ENCODE measurements around the gene RHBDF1. TPM values are rescaled to one million over a fixed set of nuclear protein-coding genes. Genes with fewer than 3 reads are reported as not detected.

Gene RHBDF1
- total and polyA plus RNA-seq, 9 of the 15 experiments (the other 6 are each of a cell fraction or from before 2014, with no cell fraction given) = 1.0 to 8.2 (median 4.2) TPM

DNA sequence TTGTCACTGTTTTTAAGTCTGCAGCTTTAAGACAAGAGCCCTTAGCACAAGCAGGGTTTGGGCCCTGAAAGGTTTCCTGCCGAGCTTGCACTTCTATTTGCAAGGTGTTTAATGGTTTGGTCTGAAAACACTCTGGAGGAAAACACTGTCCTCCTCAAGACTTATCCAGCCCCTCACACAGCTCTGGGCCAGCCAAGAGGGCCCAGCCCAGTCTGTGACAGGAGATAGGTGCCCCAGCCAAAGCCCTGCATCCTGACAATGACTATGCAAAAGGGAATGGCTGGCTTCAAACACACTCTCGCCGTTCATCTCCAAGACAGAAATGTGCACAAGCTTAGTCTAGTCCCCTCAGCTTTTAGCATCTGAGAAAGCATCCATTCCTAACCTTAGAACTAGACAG lies 32.5 kb upstream of the RHBDF1 start (continued):
- TF ChIP-seq MAFF (IDR thresholded peaks at IDR 0.05; ENCODE audit: low read length) = peak; percentile 84
- TF ChIP-seq ZBTB5 (IDR thresholded peaks at IDR 0.05) = no peak
- peak; percentile 93 for TF ChIP-seq MAFG (tag; conservative IDR thresholded peaks at IDR 0.05)
- peak; percentile 77 for TF ChIP-seq ZNF592 (IDR thresholded peaks at IDR 0.05)
- no peak for TF ChIP-seq RBM15 (IDR thresholded peaks at IDR 0.05; ENCODE audit: insufficient read depth, low read length)
- TF ChIP-seq TARDBP (IDR thresholded peaks at IDR 0.05) = no peak
- no peak for TF ChIP-seq ZKSCAN1 (IDR thresholded peaks at IDR 0.05; ENCODE audit: low read depth, low read length)
- peak; percentile 62; the same call in 1 of the 2 replicates for TF ChIP-seq MYNN (IDR thresholded peaks at IDR 0.05)
- no peak for TF ChIP-seq MYNN (CRISPR knock-in tag; IDR thresholded peaks at IDR 0.05)
- peak; percentile 42; the same call in 1 of the 2 replicates for TF ChIP-seq SMAD4 (CRISPR knock-in tag; conservative IDR thresholded peaks at IDR 0.05)
- peak; percentile 93 for TF ChIP-seq NFE2 (IDR thresholded peaks at IDR 0.05; ENCODE audit: low read depth)
- TF ChIP-seq ZNF644 (tag; IDR thresholded peaks at IDR 0.05; ENCODE audit: low read depth) = no peak
- TF ChIP-seq NFE2L1 (tag; IDR thresholded peaks at IDR 0.05; ENCODE audit: borderline replicate concordance, low read depth) = peak; percentile 60; the same call in 1 of the 2 replicates
- peak; percentile 44; the same call in 1 of the 2 replicates for TF ChIP-seq MTA2 (IDR thresholded peaks at IDR 0.05; ENCODE audit: low read depth)
- peak; percentile 86 for TF ChIP-seq NCOR1 (IDR thresholded peaks at IDR 0.05)
- TF ChIP-seq BDP1 (IDR thresholded peaks at IDR 0.05; ENCODE audit: insufficient read depth, insufficient read length) = no peak
- peak; percentile 60; the same call in 1 of the 2 replicates for TF ChIP-seq TEAD4 (IDR thresholded peaks at IDR 0.05; ENCODE audit: low read length)
- no peak for TF ChIP-seq TEAD4 (CRISPR knock-in tag; IDR thresholded peaks at IDR 0.05; ENCODE audit: borderline replicate concordance)
- TF ChIP-seq TBL1XR1 (IDR thresholded peaks at IDR 0.05; ENCODE audit: low read length in 2 of 2) = peak in 1 of 2 experiments; percentile 81; a peak in 1 of 4 replicates
- TF ChIP-seq KAT7 (CRISPR knock-in tag; IDR thresholded peaks at IDR 0.05; ENCODE audit: borderline replicate concordance) = no peak
- TF ChIP-seq ZNF316 (IDR thresholded peaks at IDR 0.05) = peak; percentile 93
- peak; percentile 94 for TF ChIP-seq C11orf30 (IDR thresholded peaks at IDR 0.05; ENCODE audit: low read depth)
- TF ChIP-seq, protein P1, sequence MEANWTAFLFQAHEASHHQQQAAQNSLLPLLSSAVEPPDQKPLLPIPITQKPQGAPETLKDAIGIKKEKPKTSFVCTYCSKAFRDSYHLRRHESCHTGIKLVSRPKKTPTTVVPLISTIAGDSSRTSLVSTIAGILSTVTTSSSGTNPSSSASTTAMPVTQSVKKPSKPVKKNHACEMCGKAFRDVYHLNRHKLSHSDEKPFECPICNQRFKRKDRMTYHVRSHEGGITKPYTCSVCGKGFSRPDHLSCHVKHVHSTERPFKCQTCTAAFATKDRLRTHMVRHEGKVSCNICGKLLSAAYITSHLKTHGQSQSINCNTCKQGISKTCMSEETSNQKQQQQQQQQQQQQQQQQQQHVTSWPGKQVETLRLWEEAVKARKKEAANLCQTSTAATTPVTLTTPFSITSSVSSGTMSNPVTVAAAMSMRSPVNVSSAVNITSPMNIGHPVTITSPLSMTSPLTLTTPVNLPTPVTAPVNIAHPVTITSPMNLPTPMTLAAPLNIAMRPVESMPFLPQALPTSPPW (CRISPR knock-in tag; IDR thresholded peaks at IDR 0.05) = peak; percentile 20; the same call in 1 of the 2 replicates
- TF ChIP-seq JUND (IDR thresholded peaks at IDR 0.05; ENCODE audit: borderline replicate concordance, low read depth, low read length) = peak; percentile 31; the same call in 1 of the 2 replicates
- TF ChIP-seq JUND (tag; IDR thresholded peaks at IDR 0.05; ENCODE audit: borderline replicate concordance, low read depth, low read length) = no peak
